ENCODE results near the gene CRAMP1. TPM values are rescaled to one million over a fixed set of nuclear protein-coding genes. Genes with fewer than 3 reads are reported as not detected.

The CRAMP1 gene
- total RNA-seq, 1 experiment from 2014 or later = 29.7 TPM

- H3K27me3 Mint-ChIP-seq (ENCODE audit: unreplicated experiment) = no peaks in the 10 kb centered on the region
- intact Hi-C loops (cut with micrococcal nuclease; ENCODE audit: unreplicated experiment) = no loop called here
- CTCF ChIA-PET = no interaction called here
- DNase-seq = no peak
- H3K4me1 Mint-ChIP-seq (ENCODE audit: low read depth, unreplicated experiment) = no peaks in the 10 kb centered on the region
- no peak overlapping the region for H3K27ac Mint-ChIP-seq (ENCODE audit: unreplicated experiment)
- H3K9me3 Mint-ChIP-seq (ENCODE audit: low read depth, unreplicated experiment) = no peaks in the 10 kb centered on the region
- BruUV-seq (replicated peaks) = no TSS peak
- no peak for TF ChIP-seq CTCF (IDR thresholded peaks at IDR 0.05; ENCODE audit: unreplicated experiment)
- no peak overlapping the region for H3K4me3 Mint-ChIP-seq (ENCODE audit: low read depth, unreplicated experiment)
- H3K36me3 Mint-ChIP-seq (ENCODE audit: insufficient read depth, unreplicated experiment) = peaks cover 25% of the 10 kb centered on the region
These were observed 46.9 kb upstream of the CRAMP1 start for GRCh38 chr16:1565083-1565805.

- no peak overlapping the region for H3K4me3 Mint-ChIP-seq (ENCODE audit: low read depth, unreplicated experiment)
- H3K9me3 Mint-ChIP-seq (ENCODE audit: low read depth, unreplicated experiment) = no peaks in the 10 kb centered on the region
- no peaks in the 10 kb centered on the region for H3K4me1 Mint-ChIP-seq (ENCODE audit: low read depth, unreplicated experiment)
- intact Hi-C loops (cut with micrococcal nuclease; ENCODE audit: unreplicated experiment) = no loop called here
- no TSS peak for BruUV-seq (replicated peaks)
- H3K27me3 Mint-ChIP-seq (ENCODE audit: unreplicated experiment) = no peaks in the 10 kb centered on the region
- CTCF ChIA-PET = interaction anchor here (0.6 kb wide), 1 partner anchor 728 kb away, joined by 5 read pairs; no protein-coding TSS in a partner anchor
- peaks cover 16% of the 10 kb centered on the region for H3K36me3 Mint-ChIP-seq (ENCODE audit: insufficient read depth, unreplicated experiment)
- no peak overlapping the region for H3K27ac Mint-ChIP-seq (ENCODE audit: unreplicated experiment)
- no peak for TF ChIP-seq CTCF (IDR thresholded peaks at IDR 0.05; ENCODE audit: unreplicated experiment)
- no peak for DNase-seq
These were observed 44.2 kb upstream of the CRAMP1 start for GRCh38 chr16:1567988-1568387.

GRCh38 chr16:1571012-1571671, 41.0 kb upstream of the CRAMP1 start:
- CTCF ChIA-PET = no interaction called here
- no TSS peak for BruUV-seq (replicated peaks)
- intact Hi-C loops (cut with micrococcal nuclease; ENCODE audit: unreplicated experiment) = no loop called here
- no peak overlapping the region for H3K27ac Mint-ChIP-seq (ENCODE audit: unreplicated experiment)
- no peak overlapping the region for H3K4me3 Mint-ChIP-seq (ENCODE audit: low read depth, unreplicated experiment)
- TF ChIP-seq CTCF (IDR thresholded peaks at IDR 0.05; ENCODE audit: unreplicated experiment) = no peak
- no peak for DNase-seq
- H3K4me1 Mint-ChIP-seq (ENCODE audit: low read depth, unreplicated experiment) = no peaks in the 10 kb centered on the region
- H3K9me3 Mint-ChIP-seq (ENCODE audit: low read depth, unreplicated experiment) = no peaks in the 10 kb centered on the region
- H3K27me3 Mint-ChIP-seq (ENCODE audit: unreplicated experiment) = no peaks in the 10 kb centered on the region
- H3K36me3 Mint-ChIP-seq (ENCODE audit: insufficient read depth, unreplicated experiment) = no peaks in the 10 kb centered on the region

GRCh38 chr16:1572673-1573072, 39.5 kb upstream of the CRAMP1 start:
- Mint-ChIP-seq H3K4me1 (ENCODE audit: low read depth, unreplicated experiment) (no peaks in the 10 kb centered on the region), H3K9me3 (ENCODE audit: low read depth, unreplicated experiment) (no peaks in the 10 kb centered on the region), H3K27me3 (ENCODE audit: unreplicated experiment) (no peaks in the 10 kb centered on the region), H3K36me3 (ENCODE audit: insufficient read depth, unreplicated experiment) (no peaks in the 10 kb centered on the region), H3K4me3 (ENCODE audit: low read depth, unreplicated experiment) (no peak overlapping the region), H3K27ac (ENCODE audit: unreplicated experiment) (no peak overlapping the region)
- BruUV-seq (replicated peaks) = no TSS peak
- intact Hi-C loops (cut with micrococcal nuclease; ENCODE audit: unreplicated experiment) = no loop called here
- no peak for DNase-seq
- no peak for TF ChIP-seq CTCF (IDR thresholded peaks at IDR 0.05; ENCODE audit: unreplicated experiment)
- CTCF ChIA-PET = no interaction called here
